Inflammatory macrophage (primary cell): ENCODE results near the gene ZNF396.
A peak's percentile ranks its signal among the peaks of the same experiment; 100 is the strongest.

Experiments used
- DNase-seq, 2 donors: peaks; one replicate each; pipeline ENCODE4 v3.0.0-alpha.2; 2020 to 2022

The ZNF396 gene

DNA sequence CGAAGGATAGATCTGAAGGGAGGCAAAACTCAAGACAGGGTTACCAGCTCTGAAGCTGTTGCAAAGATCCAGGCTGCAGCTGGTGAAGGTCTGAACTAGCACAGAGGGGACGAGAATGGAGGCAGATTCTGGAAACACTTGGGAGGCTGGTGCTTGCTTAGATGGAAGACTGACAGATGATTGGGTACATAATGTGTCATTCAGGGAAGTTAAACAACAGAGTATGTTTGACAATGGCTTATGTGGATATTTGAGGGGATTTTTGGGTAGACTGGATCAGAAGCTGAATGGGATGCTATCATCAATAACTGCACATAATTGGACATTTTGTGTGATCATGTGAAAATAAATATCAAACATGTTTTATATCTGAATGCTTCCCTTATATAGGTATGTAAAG, 2.3 kb upstream of the ZNF396 start:
- DNase-seq, result no peak

GRCh38 chr18:35378574-35378896, 1.4 kb upstream of the ZNF396 start:
- DNase-seq, result peak in 1 of 2 donors; percentile 20

GRCh38 chr18:35377875-35378573, 887 bp upstream of the ZNF396 start:
- DNase-seq, result no peak

GRCh38 chr18:35376393-35376741, 770 bp downstream of the ZNF396 start:
- peak; percentile 35 to 36 for DNase-seq

DNA sequence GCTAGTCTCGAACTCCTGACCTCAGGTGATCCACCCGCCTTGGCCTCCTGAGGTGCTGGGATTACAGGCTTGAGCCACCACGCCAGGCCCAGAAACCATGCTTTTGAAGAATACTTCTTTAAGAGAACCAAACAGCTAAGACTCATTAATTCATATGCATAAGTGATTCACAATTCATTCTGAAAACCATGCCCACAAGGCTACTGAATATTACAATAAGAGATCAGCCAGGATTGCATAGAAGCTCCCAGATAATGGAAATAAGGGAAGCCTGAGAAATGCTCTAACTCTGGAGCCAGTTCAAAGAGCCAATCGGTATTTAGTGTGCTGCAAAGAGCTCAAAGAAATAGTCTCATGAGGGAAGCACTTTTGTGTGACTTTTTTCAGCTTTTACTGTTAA, 2.4 kb downstream of the ZNF396 start:
- no peak for DNase-seq

- DNase-seq, result no peak
These were observed 5.5 kb downstream of the ZNF396 start for GRCh38 chr18:35371412-35372195.

DNA sequence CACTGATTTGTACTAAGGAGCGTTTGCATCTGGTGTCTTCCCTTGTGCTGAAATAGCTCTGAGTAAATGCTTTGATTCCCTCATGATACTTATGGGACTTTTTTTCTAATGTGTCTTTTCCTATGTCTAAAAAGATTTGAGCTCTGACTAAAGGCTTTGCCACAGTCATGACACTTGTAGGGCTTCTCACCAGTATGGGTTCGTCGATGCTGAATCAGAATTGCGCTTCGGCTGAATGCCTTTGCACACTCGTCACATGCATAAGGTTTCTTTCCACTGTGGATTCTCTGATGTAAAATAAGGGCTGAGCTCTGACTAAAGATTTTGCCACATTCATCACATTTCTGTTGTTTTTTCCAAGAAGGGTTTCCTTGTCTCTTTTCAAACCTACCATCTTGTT, 8.0 kb downstream of the ZNF396 start:
- DNase-seq, result no peak

- DNase-seq, result no peak
These were observed 8.5 kb downstream of the ZNF396 start for GRCh38 chr18:35368595-35368994.

- DNase-seq, result no peak
These were observed 14.6 kb downstream of the ZNF396 start for GRCh38 chr18:35362531-35362930.

GRCh38 chr18:35361570-35362321, 15.4 kb downstream of the ZNF396 start:
- no peak for DNase-seq

DNA sequence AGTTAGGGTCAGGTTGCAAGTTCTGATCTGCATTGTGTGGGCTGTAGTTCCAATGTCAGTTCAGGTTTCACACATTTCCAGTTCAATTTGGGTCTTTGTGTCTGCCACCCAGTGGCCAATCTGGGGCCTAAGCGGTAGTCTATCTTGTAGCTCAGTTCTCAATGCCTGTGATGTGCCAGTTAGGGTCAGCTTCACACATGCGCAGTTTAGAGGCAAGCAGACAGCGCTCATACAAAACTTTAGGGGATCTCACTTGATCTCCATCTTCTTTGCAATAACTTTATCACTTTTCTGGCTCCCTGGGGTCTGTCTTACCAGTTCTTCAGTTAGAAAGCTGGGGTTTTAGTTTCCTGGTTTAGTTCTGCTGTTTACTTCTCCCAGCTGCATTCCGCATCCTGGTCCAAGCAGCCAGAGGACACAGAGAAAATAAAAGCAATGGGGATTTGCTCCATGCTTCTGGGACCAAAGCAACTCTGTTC, 22.0 kb downstream of the ZNF396 start:
- peak; percentile 74 to 82 for DNase-seq

DNA sequence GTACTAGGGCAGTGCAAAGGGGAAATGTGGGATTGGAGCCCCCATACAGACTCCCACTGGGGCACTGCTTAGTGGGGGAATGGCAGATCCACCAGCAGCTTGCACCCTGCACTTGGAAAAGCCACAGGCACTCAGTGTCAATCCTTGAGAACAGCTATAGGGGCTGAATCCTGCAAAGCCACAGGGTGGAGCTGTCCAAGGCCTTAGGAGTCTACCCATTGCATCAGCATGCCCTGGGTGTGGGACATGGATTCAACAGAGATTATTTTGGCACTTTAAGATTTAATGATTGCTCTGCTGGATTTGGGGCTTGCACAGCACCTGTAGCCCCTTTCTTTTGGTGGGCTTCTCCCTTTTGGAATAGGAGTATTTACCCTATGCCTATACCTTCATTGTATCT, 24.4 kb downstream of the ZNF396 start:
- no peak for DNase-seq

DNA sequence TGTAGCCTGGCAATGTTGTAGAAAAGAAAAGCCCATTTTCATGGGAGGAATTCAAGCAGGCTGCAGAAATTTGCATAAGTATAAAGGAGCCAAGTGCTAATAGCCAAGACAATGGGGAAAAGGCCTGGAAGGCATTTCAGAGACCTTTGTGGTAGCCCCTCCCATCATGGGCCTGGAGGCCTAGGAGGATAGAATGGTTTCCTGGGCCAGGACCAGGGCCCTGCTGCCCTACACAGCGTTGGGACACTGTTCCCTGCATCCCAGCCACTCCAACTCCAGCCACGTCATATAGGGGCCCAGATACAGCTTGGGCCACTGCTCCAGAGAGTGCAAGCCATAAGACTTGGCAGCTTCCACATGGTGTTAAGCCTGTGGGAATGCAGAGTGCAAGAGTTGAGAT, 24.9 kb downstream of the ZNF396 start:
- DNase-seq, result no peak

DNA sequence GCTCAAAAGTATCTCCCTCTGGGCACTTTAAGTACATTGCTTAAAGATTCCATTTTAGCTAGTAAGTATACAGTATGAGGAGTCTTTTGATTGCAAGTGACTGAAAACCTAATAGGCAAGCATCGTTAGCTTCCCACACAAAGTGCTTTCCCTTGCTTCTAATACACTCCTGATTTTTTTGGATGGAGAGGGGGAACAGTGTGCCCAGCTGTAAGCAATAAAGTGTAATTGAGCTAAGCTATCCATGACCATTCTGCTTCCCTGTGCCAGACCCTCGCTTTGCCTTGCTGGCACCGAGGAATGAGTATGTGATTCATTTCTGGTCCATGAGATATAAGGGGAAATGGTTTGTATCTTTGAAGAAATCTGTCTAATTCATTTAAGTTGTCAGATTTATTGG, 29.1 kb downstream of the ZNF396 start:
- no peak for DNase-seq

DNA sequence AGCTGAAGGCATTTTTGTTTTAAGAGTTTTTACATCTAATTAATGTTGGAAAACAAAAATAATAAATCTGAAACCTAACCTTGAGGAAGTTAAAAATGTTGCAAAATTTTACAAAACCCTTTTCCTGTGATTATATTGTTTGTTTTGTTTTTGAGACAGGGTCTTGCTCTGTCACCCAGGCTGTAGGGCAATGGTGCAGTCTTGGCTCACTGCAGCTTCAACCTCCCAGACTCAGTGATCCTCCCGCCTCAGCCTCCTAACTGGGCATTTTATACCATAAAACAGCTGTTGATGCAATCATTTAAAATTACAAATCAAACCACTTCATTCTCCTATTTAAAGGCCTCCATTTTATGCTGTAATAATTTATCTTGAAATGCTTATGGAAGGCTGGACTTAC, 31.2 kb downstream of the ZNF396 start:
- DNase-seq, result no peak

DNA sequence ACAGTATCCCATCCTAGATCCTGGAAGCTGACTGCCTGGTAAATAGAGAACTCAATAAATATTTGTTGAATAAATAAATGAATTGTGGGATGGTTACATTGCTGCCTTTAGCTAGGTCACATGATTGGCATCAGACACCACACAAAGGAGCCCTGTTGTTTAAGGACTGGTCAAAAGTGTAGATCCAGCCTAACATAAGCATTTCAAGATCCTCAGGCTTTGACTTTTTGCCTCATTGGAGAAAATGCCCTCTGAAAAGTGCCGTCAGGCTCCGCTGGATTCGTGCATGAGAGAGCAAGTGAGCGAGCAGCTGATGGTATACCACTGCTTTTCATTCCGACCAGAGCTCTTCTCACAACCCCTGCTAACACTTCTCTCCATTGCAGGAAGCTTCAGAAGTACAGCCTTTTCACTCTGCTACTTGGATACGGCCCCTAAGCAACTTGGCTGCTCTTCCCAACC, 31.6 kb downstream of the ZNF396 start:
- no peak for DNase-seq

DNA sequence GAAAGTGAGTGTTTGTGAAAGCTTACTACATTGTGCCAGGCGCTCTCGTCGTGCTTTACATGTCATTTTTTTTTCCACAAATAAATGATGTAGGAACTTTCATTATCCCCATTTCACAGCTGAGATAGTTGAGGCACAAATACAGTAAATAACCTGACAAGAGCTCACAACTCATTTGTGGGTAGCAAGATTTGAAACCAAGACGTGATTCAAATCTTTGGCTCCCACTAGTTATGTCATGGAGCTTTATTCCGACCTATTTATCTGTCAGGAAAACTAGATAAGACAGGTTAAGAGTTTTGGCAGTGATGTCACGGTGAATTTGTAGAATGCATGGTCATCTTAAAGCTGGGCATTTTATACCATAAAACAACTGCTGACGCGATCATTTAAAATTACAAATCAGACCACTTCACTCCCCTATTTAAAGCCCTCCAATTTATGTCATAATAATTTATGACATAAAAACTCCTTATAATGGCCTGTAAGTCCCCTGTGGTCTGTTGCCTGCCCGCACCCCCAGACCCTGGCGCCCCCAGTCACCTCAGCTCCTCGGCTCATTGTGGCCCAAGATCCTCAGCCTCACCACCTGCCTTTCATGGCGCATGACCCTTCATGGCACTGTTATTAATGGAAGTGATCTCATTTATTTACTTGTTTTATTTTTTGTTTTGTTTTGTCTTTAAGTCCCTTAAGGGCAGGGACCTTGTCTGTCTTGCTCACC, 32.2 kb downstream of the ZNF396 start:
- no peak for DNase-seq

DNA sequence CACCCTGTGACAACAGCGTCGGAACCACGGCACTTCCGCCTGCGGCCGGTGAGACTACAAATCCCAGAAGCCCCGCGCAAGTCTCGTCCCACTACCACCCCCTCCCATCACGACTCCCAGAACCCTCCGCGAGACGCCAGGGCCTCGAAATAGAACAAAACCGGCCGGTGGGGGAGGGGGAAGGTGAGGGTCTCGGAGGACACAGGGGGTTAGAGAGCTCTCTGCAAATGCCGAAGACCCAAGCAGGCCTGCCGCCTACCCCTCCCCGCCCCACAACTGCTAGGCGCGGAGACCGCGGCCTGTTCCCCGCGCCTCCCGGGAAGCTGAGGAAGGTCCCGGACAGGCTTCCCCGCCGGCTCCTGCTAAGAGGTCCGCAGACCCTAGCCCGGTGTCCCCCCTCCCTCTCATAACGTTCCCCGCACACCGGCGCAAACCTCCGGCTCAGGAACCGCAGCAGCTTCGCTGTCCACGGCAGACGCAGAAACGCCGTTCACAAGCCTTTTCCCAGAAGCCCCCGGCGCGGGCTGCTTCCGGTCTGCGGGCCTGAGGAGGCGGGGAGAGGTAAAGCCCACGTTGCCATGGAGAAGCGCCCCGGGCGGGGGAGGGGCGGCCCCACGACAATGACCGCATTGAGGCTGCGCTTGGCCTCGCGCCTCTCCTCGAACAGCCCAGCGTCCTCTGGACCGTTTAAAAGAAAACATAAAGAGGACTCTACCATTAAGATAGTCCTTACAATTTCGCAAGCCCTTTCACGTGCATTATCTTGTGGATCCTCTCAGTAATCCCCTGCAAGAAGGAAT, 33.0 kb downstream of the ZNF396 start, which contains the start of gene ZNF24:
TSS of gene ZNF24 (minus strand) at position 485 of the 800 bp plus-strand sequence. CDS start 3,770 bp downstream, outside the sequence.
- DNase-seq, result peak; percentile 96 to 97

GRCh38 chr18:35343488-35343935, 33.6 kb downstream of the ZNF396 start:
- DNase-seq, result no peak

DNA sequence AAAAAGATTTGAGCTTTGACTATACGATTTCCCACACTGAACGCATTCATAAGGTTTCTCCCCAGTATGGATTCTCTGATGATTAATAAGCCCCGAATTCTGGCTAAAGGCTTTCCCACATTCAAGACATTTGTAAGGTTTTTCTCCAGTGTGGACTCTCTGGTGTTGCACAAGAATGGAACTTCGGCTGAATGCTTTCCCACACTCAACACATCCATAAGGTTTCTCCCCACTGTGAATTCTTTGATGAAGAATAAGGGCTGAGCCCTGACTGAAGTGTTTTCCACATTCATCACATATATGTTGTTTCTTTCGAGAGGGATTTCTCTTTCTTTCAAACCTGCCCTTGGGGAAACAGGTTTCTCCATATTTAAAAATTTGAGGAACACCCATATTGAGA, 39.9 kb downstream of the ZNF396 start:
- DNase-seq, result no peak

GRCh38 chr18:35335866-35336265, 41.3 kb downstream of the ZNF396 start:
- DNase-seq, result no peak

GRCh38 chr18:35334821-35335220, 42.3 kb downstream of the ZNF396 start:
- no peak for DNase-seq
